Activated CD4-positive, CD25-positive, alpha-beta regulatory T cell treated with anti-CD3 and anti-CD28 coated beads, Interleukin-2, amount 50 U/mL, for 16 hours (primary cell): Measurements from ENCODE around the gene KCNK7.
"Not testable (repeated sequence)": the region's sequence is repeated elsewhere in the genome, so short reads cannot be mapped to it uniquely, and the experiment has no call there.

Source experiments
- DNase-seq: peaks from one replicate; pipeline ENCODE4 v3.0.0-alpha.2; 2020; ENCODE audit warnings: low read depth, low spot score

KCNK7 gene

GRCh38 chr11:65574811-65575567, 20.6 kb downstream of the KCNK7 start:
- DNase-seq = no peak

- peak; percentile 63 for DNase-seq
These were observed 21.3 kb downstream of the KCNK7 start for GRCh38 chr11:65574109-65574810.

DNA sequence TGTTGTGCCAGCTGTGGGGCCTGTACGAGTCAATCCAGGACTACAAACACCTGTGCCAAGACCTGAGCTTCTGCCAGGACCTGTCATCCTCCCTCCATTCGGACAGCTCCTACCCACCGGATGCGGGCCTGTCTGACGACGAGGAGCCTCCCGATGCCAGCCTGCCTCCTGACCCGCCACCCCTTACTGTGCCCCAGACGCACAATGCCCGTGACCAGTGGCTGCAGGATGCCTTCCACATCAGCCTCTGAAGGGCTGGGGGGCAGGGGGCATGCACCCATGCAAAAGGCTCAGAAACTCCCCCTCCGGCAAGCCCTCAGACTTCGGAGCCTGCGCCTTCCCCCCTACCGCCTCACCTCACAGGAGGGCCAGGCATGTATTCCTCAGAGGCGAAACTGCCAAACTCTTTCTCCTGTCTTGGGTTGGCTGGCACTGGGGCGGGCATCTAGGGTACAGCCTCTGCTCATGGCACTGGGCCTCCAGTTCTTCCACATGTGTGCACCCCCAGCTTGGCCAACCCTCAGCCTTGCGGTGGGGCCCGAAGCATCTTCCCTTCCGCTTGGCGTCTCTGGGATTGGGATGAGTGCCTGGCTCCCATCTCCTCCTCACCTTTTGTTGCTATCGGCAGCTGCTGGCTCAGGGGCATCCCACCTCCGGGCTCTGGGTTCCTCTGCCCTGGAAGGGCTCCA, 22.1 kb downstream of the KCNK7 start:
- no peak for DNase-seq

DNA sequence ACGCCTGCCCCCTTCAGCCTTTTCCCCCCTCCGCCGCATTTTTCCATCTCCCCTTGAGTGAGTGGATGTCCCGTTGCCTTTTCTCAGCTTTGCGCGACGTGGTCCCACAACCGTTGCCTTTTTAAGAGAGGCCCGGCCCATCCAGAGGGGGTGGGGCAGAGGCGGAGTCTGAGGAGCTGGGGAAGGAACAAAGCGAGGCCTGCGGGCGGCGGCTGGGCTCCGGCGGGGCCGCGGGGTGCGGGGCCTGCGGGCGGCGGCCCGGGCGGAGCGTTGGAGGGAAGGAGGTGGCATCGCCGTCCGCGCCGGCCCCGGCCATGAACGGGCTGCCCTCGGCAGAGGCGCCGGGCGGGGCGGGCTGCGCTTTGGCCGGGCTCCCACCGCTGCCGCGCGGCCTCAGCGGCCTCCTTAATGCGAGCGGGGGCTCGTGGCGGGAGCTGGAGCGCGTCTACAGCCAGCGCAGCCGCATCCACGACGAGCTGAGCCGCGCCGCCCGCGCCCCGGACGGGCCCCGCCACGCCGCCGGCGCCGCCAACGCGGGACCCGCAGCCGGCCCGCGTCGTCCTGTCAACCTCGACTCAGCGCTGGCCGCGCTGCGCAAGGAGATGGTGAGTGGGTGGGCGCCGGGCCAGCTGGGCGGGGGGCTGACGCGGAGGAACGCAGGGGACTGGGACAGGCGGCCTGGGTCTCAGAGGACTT, 23.1 kb downstream of the KCNK7 start, which contains the start of gene FAM89B:
Gene FAM89B (plus strand): TSS at position 183 of the 696 bp plus-strand sequence. CDS start 132 bp downstream, at position 315.
- peak; percentile 78 for DNase-seq

- no peak for DNase-seq
These were observed 23.7 kb downstream of the KCNK7 start for GRCh38 chr11:65571940-65572339.

DNA sequence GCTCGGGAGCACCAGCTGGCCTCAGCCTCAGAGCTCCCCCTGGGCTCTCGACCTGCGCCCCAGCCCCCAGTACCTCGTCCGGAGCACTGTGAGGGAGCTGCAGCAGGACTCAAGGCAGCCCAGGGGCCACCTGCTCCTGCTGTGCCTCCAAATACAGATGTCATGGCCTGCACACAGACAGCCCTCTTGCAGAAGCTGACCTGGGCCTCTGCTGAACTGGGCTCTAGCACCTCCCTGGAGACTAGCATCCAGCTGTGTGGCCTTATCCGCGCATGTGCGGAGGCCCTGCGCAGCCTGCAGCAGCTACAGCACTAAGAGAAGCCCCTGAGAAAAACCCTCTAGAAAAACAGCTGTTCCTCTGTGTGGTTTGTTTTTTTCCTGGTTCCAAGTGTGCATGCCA, 24.2 kb downstream of the KCNK7 start:
- DNase-seq = no peak

DNA sequence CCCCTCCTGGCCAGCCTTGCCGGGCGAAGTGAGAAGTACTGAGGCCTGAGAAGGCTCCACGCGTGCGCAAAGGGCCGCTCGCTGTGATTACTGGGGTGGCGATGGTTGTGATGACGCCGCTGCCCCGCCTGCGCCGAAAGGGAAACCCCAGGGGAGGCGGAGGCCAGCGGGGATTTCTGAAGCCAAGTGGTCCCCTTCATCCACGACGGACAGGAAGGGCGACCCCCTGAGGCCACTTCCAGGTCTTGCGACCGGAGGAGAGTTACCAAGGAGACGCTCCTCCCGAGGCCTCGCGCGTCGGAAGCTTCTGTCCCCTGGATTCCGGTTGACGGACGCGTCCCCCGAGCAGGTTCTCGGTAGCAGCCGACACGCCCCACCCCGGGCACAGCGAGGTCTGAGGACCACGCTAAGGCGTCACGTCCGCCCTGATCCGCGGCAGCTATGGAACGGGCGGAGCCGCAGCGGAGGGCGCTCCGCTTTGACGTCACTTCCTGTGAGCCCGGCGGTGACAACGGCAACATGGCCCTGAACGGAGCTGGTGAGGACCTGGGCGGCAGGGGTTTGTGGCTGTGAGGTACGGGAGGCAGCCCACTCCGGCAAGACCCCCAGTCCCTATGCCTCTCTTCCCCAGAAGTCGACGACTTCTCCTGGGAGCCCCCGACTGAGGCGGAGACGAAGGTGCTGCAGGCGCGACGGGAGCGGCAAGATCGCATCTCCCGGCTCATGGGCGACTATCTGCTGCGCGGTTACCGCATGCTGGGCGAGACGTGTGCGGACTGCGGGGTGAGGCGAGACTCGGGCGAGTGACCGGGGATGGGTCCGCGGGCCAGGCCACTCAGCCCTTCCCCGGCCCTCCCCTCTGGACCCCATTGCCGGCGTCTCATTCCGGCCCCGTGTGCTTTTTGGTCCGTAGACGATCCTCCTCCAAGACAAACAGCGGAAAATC, 25.4 kb downstream of the KCNK7 start, which contains the start of gene ZNRD2:
Gene ZNRD2 (plus strand): TSS at position 505 of the 946 bp plus-strand sequence. CDS start 15 bp downstream, at position 520.
- peak; percentile 95 for DNase-seq

DNA sequence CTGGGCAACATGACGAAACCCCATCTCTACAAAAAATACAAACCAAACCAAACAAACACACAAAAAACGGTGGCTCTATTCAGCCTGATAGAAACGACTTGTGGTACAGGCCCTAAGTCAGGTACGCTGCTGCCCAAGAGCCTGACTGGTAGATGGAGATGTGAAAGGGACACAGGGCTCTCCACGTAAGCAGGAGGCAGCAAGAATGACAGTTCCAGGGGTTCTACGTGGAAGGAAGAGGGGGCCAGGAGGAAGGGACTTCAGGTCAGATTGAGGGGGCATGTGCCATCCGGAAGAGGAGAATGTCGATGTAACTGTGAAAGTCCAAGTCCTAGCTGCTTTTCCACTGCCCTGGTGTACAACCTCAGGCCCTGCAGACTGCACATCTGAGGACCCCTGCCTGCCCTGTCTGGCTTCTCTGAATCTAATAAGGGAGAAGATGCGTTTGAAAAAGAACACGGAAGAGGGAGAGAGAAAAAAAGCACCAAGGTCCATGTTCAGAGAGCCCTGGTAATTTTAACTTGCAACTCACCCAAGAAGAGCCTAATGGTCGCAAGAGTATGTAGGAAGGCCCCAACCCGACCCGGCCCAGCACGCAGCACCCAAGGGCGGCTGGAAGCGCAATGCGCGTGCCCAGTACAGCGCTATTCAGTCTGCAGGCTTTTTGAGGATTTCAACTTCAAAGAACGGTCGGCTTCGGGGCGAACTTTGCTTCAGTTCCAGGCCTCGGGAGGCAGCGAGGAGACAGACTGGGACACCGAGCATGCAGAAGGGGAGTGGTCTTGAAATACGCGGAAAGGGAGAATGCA, 26.2 kb downstream of the KCNK7 start:
- peak; percentile 55 for DNase-seq

DNA sequence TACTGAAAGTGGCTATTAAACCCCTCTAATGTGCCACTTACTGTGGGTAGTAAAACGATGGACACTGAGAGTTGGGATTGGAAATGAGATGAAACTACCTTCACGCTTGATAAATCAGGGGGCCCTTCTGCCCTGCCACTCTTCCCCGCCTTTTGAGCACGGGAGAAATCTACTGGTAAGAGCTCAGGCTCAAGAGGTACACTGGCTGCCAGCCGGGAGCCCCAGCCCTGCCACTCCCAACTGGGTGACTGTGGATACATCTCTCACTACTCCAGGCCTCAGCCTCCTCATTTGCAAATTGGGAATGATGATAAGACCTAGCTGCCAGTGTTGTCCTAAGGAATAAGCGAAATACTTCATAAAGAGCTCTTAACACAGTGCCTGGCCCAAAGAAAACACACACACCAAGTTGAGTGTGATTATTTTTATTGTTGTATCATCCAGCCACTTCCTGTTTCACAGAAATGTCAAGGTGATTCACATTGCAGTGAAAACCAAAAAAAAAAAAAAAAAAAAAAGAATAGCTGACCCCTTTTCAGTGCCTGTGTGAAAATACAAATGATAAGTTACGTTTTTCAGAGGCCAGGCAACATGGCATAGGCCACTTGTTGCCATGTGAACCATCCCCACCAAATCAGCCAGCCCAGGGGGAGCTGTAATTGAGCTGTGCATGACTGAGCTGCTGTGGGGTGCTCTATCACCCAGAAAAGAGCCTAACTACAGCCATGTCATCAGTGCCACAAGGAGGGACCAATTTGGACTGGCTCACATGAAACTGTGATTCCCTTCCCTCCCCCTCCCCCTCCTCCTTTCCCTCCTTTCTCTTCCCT, 29.8 kb downstream of the KCNK7 start:
- no peak for DNase-seq

- not testable (repeated sequence) for DNase-seq
These were observed 30.6 kb downstream of the KCNK7 start for GRCh38 chr11:65564879-65565559.

- no peak for DNase-seq
These were observed 32.0 kb downstream of the KCNK7 start for GRCh38 chr11:65563601-65564000.

DNA sequence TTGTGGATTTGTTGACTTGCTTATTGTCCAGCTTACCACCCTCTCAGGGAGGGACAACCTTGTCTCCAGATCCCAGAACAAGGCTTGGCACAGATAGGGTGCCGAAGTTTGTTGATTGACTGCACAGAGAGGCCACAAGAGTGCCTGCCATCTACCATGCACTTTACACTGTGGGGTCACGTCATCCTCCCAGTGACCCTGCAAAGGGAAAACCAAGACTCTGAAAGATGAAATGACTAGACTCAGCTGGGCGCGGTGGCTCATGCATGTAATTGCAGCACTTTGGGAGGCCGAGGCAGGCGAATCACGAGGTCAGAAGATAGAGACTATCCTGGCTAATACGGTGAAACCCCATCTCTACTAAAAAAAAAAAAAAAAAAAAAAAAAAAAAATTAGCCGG, 32.8 kb downstream of the KCNK7 start:
- DNase-seq = no peak

GRCh38 chr11:65562020-65562419, 33.6 kb downstream of the KCNK7 start:
- no peak for DNase-seq

GRCh38 chr11:65560555-65561418, 34.8 kb downstream of the KCNK7 start:
- no peak for DNase-seq

DNA sequence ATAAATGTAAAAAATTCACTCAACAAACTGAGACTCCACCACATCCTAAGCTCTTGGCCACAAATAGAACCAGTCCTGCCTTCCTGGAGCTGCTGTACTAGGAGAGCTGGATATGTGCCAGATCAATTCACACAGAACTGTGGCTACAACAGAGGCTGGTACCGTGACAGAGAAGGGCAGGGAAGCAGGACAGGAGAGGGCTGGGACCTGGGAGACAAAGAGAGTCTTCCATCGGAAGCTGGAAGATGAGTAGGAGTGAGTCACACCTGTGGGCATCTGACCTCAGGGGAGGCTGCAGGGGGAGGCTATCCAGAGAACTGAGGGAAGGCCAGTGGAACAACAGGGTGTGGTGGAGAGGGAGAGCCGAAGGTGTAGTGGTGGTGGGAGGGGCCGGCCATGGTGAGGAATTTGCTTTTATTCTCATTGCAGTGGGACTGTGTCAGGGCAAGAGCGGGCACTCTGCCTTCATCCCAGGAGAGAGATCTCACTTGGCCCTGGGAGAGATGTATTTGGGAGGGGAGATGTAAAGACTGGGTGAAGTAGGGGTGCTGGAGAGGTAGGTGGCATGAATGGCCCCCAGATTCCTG, 35.6 kb downstream of the KCNK7 start:
- DNase-seq = no peak

- no peak for DNase-seq
These were observed 36.1 kb downstream of the KCNK7 start for GRCh38 chr11:65559535-65559934.
